Suprapubic skin (tissue), 4 donors: ENCODE results near the gene PCYT1A. TPM values are rescaled to one million over a fixed set of nuclear protein-coding genes. Genes with fewer than 3 reads are reported as not detected.

Experiments
- DNase-seq, 2 donors: peaks; one replicate each; pipeline ENCODE4 v3.0.0-alpha.2; 2019; ENCODE audit warnings: low spot score in 2 of 2
- H3K27ac ChIP-seq: fragments of 200-600 bp; sonication (generic); one replicate; pipeline ENCODE4 v1.5.1; 2019
- H3K27me3 ChIP-seq: fragments of 200-600 bp; sonication (generic); one replicate; pipeline ENCODE4 v1.5.1; 2019
- H3K36me3 ChIP-seq: fragments of 200-600 bp; sonication (generic); one replicate; pipeline ENCODE4 v1.5.1; 2019
- H3K4me1 ChIP-seq: fragments of 200-600 bp; sonication (generic); one replicate; pipeline ENCODE4 v1.5.1; 2019
- H3K4me3 ChIP-seq: fragments of 200-600 bp; sonication (generic); one replicate; pipeline ENCODE4 v1.5.1; 2019; ENCODE audit warnings: mild to moderate bottlenecking
- H3K9me3 ChIP-seq: fragments of 200-600 bp; sonication (generic); one replicate; pipeline ENCODE4 v1.5.1; 2019
- CTCF ChIP-seq, 2 donors: fragments of 200-600 bp in 1 of 2; fragments of 450-650 bp in 1 of 2; sonication (generic) in 1 of 2; IDR thresholded peaks; one replicate each; pipeline ENCODE4 v1.5.1; 2016 to 2019; ENCODE audit warnings: antibody characterized with exemption in 2 of 2, mild to moderate bottlenecking in 1 of 2, moderate library complexity in 1 of 2
- EP300 ChIP-seq: sonication (generic); formaldehyde crosslinking; IDR thresholded peaks from one replicate; pipeline ENCODE4 v1.6.1; 2017; ENCODE audit warnings: antibody characterized with exemption
- POLR2A ChIP-seq, 2 donors: fragments of 450-650 bp; IDR thresholded peaks; one replicate each; pipeline ENCODE4 v1.6.1; 2017; ENCODE audit warnings: antibody characterized with exemption in 2 of 2, mild to moderate bottlenecking in 2 of 2, moderate library complexity in 2 of 2
- POLR2AphosphoS5 ChIP-seq, 3 donors: sonication (generic); formaldehyde crosslinking; IDR thresholded peaks; one replicate each; pipeline ENCODE4 v1.6.1; 2017; ENCODE audit warnings: antibody characterized with exemption in 3 of 3
- WGBS: methylation state at CpG from one replicate; pipeline ENCODE4 v1.1.5; 2018; 5-methylcytosine and 5-hydroxymethylcytosine counted together
- total RNA-seq, 4 donors: library from RNA; depleted of rRNA; stranded (reverse); fragments of >200 nt; gene quantifications; one replicate each; pipeline ENCODE4 v1.1.0, GENCODE V29; 2016

The PCYT1A gene
- total RNA-seq, 4 donors from 2014 or later: 98.2 to 189 (median 141) TPM

- H3K27ac ChIP-seq: peak overlapping the region; percentile 12
- WGBS: 74% methylated on average over 12 of the region's 12 CpGs
- no peaks in the 10 kb centered on the region for H3K4me1 ChIP-seq
- no peaks in the 10 kb centered on the region for H3K9me3 ChIP-seq
- no peak for DNase-seq
- no peaks in the 10 kb centered on the region for H3K27me3 ChIP-seq
- no peak for TF ChIP-seq POLR2A (IDR thresholded peaks at IDR 0.05)
- no peak for TF ChIP-seq POLR2AphosphoS5 (IDR thresholded peaks at IDR 0.05)
- no peak for TF ChIP-seq CTCF (IDR thresholded peaks at IDR 0.05)
- TF ChIP-seq EP300: no peak
- H3K36me3 ChIP-seq: peaks cover 37% of the 10 kb centered on the region
- no peak overlapping the region for H3K4me3 ChIP-seq
Measured at GRCh38 chr3:196235452-196236122, 51.9 kb downstream of the PCYT1A start.

- H3K9me3 ChIP-seq: no peaks in the 10 kb centered on the region
- no peak overlapping the region for H3K4me3 ChIP-seq
- peaks cover 15% of the 10 kb centered on the region for H3K4me1 ChIP-seq
- 82% methylated on average over 8 of the region's 8 CpGs for WGBS
- TF ChIP-seq EP300 (no peak), POLR2A (IDR thresholded peaks at IDR 0.05) (no peak), CTCF (IDR thresholded peaks at IDR 0.05) (no peak), POLR2AphosphoS5 (IDR thresholded peaks at IDR 0.05) (no peak)
- no peaks in the 10 kb centered on the region for H3K27me3 ChIP-seq
- no peak for DNase-seq
- no peak overlapping the region for H3K27ac ChIP-seq
- H3K36me3 ChIP-seq: peaks cover 11% of the 10 kb centered on the region
Measured at GRCh38 chr3:196232882-196233251, 54.7 kb downstream of the PCYT1A start.

- Histone ChIP-seq H3K9me3 (no peaks in the 10 kb centered on the region), H3K4me3 (no peak overlapping the region), H3K27ac (no peak overlapping the region), H3K4me1 (peaks cover 20% of the 10 kb centered on the region), H3K36me3 (peaks cover 6% of the 10 kb centered on the region), H3K27me3 (no peaks in the 10 kb centered on the region)
- no peak for DNase-seq
- 94% methylated on average over 12 of the region's 12 CpGs for WGBS
- TF ChIP-seq POLR2A (IDR thresholded peaks at IDR 0.05) (no peak), CTCF (IDR thresholded peaks at IDR 0.05) (no peak), EP300 (no peak), POLR2AphosphoS5 (IDR thresholded peaks at IDR 0.05) (no peak)
Measured at GRCh38 chr3:196232154-196232881, 55.2 kb downstream of the PCYT1A start.

- H3K4me1 ChIP-seq: peaks cover 23% of the 10 kb centered on the region
- no peak for DNase-seq
- H3K4me3 ChIP-seq: no peak overlapping the region
- WGBS: 47% methylated on average over 22 of the region's 24 CpGs
- H3K27me3 ChIP-seq: no peaks in the 10 kb centered on the region
- no peaks in the 10 kb centered on the region for H3K36me3 ChIP-seq
- H3K9me3 ChIP-seq: no peaks in the 10 kb centered on the region
- no peak for TF ChIP-seq CTCF (IDR thresholded peaks at IDR 0.05)
- TF ChIP-seq EP300: no peak
- TF ChIP-seq POLR2A (IDR thresholded peaks at IDR 0.05): no peak
- TF ChIP-seq POLR2AphosphoS5 (IDR thresholded peaks at IDR 0.05): no peak
- H3K27ac ChIP-seq: no peak overlapping the region
Measured at GRCh38 chr3:196227629-196228493, 59.7 kb downstream of the PCYT1A start.
